Fibroblast of gingiva (primary cell): Measurements from ENCODE around the gene TLE4.
"Not testable (repeated sequence)": the region's sequence is repeated elsewhere in the genome, so short reads cannot be mapped to it uniquely, and the experiment has no call there.

Experiments
- DNase-seq: peaks from one replicate; pipeline ENCODE4 v3.0.0-alpha.2; 2011; ENCODE audit warnings: low read depth

The TLE4 gene

GRCh38 chr9:79637177-79637925 lies 65.6 kb downstream of the TLE4 start:
- DNase-seq: no peak

- no peak for DNase-seq
Observed at GRCh38 chr9:79638806-79639205, 67.0 kb downstream of the TLE4 start.

DNA sequence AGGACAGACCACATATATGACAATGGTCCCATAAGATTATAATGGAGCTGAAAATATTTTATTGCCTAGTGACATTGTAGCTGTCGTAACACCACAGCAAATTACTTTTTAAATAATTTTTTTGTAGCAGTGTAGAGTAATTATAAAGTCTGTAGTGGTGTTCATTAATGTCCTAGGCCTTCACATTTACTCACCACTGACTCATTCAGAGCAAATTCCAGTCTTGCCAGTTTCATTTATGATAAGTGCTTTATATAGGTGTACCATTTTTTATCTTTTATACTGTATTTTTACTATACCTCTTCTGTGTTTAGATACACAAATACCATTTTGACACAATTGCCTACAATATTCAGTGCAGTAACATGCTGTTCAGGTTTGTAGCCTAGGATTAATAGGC lies 67.6 kb downstream of the TLE4 start:
- DNase-seq: no peak

- not testable (repeated sequence) for DNase-seq
Observed at GRCh38 chr9:79640067-79640466, 68.3 kb downstream of the TLE4 start.

DNA sequence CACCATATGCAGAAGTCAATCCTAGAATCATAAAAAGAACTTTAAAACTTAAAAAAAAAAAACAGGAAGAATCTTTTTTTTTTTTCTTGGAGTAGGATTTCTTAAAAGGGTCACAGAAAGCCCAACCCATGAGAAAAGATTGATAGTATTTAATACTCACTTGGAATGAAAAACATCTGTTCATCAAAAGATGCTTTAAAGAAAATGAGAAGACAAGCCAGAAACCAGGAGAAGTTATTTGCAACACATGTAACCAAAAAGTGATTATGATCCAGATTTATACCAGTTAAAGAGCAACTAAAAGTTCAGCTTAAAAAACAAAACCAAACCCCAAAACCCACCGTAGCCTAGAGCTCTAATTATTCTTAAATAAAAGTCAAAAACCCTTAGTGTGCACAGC lies 69.3 kb downstream of the TLE4 start:
- DNase-seq: peak; percentile 30

GRCh38 chr9:79642671-79643070 lies 70.9 kb downstream of the TLE4 start:
- DNase-seq: no peak

GRCh38 chr9:79644048-79644447 lies 72.3 kb downstream of the TLE4 start:
- DNase-seq: no peak

DNA sequence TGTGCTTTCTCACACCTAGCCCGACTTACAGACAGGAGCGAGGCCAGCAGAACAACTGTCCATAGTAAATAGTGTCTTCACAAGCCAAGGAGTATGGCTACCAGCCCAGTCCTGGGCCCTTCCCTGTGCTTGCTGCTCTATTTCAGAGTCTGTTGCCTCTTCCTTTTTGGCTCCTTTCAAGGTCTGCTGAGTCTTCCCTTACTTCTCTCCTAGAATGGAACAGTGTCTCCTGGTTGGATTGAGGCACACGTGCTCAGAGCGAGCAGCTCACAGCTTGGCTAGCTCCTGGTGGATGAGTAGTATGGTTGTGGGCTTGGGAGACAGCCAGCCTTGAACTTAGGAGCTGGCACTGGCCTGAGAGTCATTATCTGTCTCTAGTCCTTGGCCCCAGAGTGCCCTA lies 72.8 kb downstream of the TLE4 start:
- no peak for DNase-seq

DNA sequence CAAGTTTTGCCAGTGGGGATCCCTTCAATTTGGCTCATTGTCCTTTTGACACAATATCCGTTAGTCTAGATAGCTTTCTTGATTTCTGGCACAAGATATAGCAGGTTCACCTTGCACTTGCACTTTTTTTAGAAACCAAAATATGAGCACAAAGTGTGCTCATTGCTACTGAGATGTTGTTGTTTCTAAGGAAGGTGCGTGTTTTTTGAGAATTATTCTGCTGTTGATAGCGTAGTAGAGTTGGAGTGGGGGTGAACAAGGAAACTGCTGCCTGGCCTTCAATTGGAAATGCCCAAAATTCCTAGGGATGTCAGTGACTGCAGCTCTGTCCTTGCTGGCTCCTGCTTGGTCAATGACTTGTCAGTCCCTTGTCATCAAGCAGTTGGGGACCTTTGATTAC lies 73.3 kb downstream of the TLE4 start:
- no peak for DNase-seq

DNA sequence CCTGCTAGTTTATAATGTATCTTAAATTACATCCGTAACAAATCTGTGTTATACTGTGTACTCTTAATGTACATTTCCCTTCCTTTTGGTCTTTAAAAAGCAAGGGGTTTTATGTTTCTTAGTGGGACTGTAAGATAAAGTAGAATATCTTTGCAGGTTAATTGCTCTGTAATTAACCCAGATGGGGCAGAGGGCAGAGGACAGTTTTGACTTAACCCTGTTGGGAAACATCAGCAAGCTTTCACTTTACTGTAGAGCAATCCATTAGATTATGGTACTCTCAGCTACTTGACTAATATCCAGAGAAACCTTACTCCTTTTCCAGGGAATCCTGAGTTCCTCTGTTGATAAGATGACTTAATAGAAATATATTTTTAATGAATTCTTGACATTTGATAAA lies 74.3 kb downstream of the TLE4 start:
- no peak for DNase-seq

GRCh38 chr9:79651251-79651795 lies 79.6 kb downstream of the TLE4 start:
- DNase-seq: peak; percentile 4

DNA sequence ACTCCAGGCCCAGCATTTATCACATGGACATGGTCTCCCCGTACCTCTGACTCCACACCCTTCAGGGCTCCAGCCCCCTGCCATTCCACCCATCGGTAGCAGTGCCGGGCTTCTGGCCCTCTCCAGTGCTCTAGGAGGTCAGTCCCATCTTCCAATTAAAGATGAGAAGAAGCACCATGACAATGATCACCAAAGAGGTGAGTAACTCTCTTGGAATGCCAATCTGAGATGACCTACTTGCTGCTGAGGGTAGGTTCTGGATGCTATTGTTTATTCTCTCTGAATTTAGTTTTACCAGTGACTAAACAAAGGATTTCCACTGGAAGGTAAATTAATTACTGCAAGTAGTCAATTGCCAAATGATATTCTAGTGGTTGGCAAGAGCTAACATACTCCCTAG lies 80.8 kb downstream of the TLE4 start:
- no peak for DNase-seq

GRCh38 chr9:79654591-79655382 lies 83.0 kb downstream of the TLE4 start:
- not testable (repeated sequence) for DNase-seq

- no peak for DNase-seq
Observed at GRCh38 chr9:79655551-79655950, 83.8 kb downstream of the TLE4 start.

GRCh38 chr9:79656169-79656568 lies 84.4 kb downstream of the TLE4 start:
- no peak for DNase-seq

DNA sequence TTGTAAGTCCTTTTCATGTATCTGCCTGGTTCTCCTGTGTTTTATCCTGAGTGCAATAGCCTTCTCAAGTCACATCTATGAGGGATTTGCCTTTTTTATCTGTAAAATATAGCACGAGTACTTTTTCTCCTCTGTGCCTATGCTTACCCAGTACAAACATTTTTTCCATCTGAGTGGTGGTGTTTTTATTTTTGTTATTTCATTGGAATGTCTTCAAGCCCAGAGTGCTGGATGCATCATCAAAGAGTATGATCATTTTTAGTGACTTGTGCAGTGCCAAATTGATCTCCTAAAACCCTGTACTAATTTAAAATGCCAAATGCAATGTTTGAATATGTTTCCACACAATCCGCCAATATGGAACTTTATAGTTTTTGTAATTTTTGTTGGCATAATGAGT lies 86.1 kb downstream of the TLE4 start:
- DNase-seq: peak; percentile 26

GRCh38 chr9:79658926-79659325 lies 87.2 kb downstream of the TLE4 start:
- DNase-seq: no peak

DNA sequence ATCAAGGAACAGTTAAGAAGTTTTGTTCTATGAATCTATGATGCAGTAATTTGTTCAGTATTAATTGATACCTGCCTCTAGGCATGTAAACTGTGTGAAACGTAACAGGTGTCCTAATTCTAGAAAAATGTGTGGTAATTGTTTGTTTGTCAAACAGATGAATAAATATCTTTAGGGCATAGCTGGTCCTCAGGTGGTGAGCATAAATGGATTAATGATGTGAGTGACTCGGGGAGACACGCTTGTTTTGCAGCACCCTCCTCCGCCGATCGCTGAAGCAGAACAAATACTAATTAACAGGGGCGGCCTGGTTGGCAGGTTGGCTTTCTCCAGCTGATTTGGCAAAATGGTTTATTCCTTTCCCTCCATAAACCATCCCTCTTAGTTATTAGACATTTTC lies 88.8 kb downstream of the TLE4 start:
- no peak for DNase-seq

- DNase-seq: no peak
Observed at GRCh38 chr9:79661279-79661678, 89.5 kb downstream of the TLE4 start.

DNA sequence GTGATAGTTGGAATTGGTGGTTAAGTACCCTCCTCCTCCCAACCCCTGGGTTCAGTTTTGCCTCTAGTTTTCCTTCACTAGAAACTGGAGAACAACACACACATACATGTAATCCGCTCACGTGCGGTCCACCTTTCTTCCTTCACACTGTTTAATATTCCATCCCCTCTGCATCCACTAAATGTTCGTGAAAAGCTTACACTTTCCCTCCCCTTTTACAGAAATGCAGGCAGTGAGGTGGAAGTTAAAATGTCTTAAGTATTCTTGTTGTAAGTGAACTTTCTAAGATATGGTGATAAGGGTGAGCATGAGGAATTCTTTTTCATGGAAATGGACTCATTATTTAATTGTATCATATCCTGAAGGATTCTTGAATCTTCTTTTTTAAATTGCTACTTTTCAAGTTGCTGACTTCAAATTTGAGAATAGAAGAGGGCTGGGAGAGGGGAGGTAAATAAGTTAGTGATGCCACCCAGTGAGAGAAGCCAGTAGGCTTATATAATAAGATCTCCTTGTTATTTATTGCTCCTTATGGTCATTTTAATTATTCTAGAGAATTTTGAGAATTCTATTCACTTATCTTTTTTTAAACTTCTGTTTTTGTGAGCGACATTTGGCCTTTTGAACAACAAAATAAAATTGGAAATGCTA lies 90.2 kb downstream of the TLE4 start:
- no peak for DNase-seq

DNA sequence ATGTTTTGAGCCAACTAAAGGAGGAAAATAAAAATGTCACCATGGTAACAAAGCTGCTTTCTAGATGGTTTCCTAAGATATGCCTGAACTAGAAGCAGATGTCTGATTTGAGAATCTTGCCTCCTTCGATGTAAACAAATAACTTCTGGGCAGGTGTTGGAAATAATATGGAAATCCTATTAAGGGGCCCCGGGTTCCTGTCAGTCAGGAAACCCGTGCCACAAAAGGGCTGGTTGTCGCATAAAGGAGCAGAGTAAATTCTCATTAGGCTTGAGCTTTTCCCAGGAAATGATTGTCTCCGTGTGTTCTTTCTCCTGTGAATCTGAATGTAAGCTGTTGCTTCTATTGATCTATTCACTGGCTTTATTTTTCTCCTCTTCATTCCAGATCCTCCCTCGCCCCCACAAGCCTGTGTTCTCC lies 90.8 kb downstream of the TLE4 start:
- DNase-seq: peak; percentile 64

DNA sequence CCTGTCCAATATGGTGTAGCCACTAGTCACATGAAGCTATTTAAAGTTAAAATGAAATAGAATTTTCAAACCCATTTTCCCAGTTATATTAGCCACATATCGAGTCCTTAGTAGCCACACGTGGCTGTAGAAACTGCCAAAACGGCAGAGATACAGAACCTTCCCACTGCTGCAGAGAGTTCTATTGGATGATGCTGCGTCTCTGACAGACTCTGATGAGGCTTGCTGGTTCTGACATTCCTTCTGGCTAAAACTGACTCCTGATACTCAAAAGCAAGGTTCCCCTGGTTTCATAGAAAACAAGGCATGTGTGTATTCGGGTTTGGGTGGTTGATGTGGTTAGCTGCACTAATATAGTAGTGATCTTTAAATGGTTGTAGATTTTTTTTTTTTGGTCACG lies 91.5 kb downstream of the TLE4 start:
- no peak for DNase-seq

GRCh38 chr9:79663878-79664277 lies 92.1 kb downstream of the TLE4 start:
- DNase-seq: peak; percentile 9
